B cell (primary cell): ENCODE data around the gene GRM8. TPM values are rescaled to one million over a fixed set of nuclear protein-coding genes. Genes with fewer than 3 reads are reported as not detected.

Source experiments
- ATAC-seq: fragments of 200-7000 bp; cut with Tn5 transposase; one replicate; pipeline ENCODE4 v1.10.0; 2021; ENCODE audit warnings: low read depth, mild to moderate bottlenecking, moderate number of reproducible peaks, moderate library complexity
- CTCF ChIA-PET: fragments of 350-600 bp; sonication (Branson Sonifier 250); formaldehyde crosslinking; loops from one replicate; lab custom pipeline; 2021; ENCODE audit warnings: antibody characterized with exemption, inconsistent platforms; lab: Charles Lee
- POLR2A ChIA-PET: fragments of 350-600 bp; sonication (Branson Sonifier 250); formaldehyde crosslinking; loops from one replicate; lab custom pipeline; 2021; ENCODE audit warnings: antibody characterized with exemption; lab: Charles Lee
- DNase-seq: peaks from one replicate; pipeline ENCODE4 v3.0.0; 2013
- H2AFZ ChIP-seq: 2 replicates; pipeline ENCODE4 v1.6.1; 2012; ENCODE audit warnings: mild to moderate bottlenecking, low read depth, low read length; ENCODE audit not compliant: insufficient read depth, poor library complexity, severe bottlenecking
- H3K27ac ChIP-seq, 2 donors: 1 replicate in 1 of 2; 2 replicates in 1 of 2; pipeline ENCODE4 v1.5.1; 2012 to 2013; ENCODE audit warnings: low read length in 2 of 2, mild to moderate bottlenecking in 2 of 2, moderate library complexity in 1 of 2
- H3K27me3 ChIP-seq, 4 experiments: fragments of 200-600 bp in 1 of 4; sonication (generic) in 1 of 4; replicated peaks in 1 of 4; 1 replicate in 2 of 4; 2 replicates in 2 of 4; pipeline versions ENCODE4 v1.6.1 to v1.7.0; 2013 to 2016; ENCODE audit warnings: low read length in 3 of 4, mild to moderate bottlenecking in 2 of 4, mixed read lengths in 1 of 4, moderate library complexity in 1 of 4; ENCODE audit not compliant: insufficient read depth in 4 of 4, control insufficient read depth in 3 of 4; ENCODE audit errors: control extremely low read depth in 1 of 4
- H3K36me3 ChIP-seq, 2 experiments: replicated peaks in 1 of 2; 1 replicate in 1 of 2; 2 replicates in 1 of 2; pipeline versions ENCODE4 v1.6.1 to v1.7.1; 2013; ENCODE audit warnings: low read length in 1 of 2; ENCODE audit not compliant: insufficient read depth in 2 of 2, control insufficient read depth in 1 of 2; ENCODE audit errors: control extremely low read depth in 1 of 2, extremely low read depth in 1 of 2
- H3K4me1 ChIP-seq, 2 donors: fragments of 200-600 bp in 1 of 2; sonication (generic) in 1 of 2; 1 replicate in 1 of 2; 2 replicates in 1 of 2; pipeline versions ENCODE4 v1.5.1 to v1.6.1; 2013 to 2017; ENCODE audit warnings: low read length in 2 of 2; ENCODE audit not compliant: control insufficient read depth in 2 of 2, insufficient read depth in 2 of 2
- H3K4me2 ChIP-seq: replicated peaks from 2 replicates; pipeline ENCODE3; 2012; ENCODE audit warnings: mild to moderate bottlenecking, low read depth, low read length; ENCODE audit not compliant: poor library complexity, severe bottlenecking
- H3K4me3 ChIP-seq, 5 experiments: fragments of 200-600 bp in 1 of 5; sonication (generic) in 1 of 5; 1 replicate in 3 of 5; 2 replicates in 2 of 5; pipeline versions ENCODE4 v1.5.1 to v1.7.0; 2011 to 2016; ENCODE audit warnings: low read length in 4 of 5, mild to moderate bottlenecking in 4 of 5, low read depth in 2 of 5, control low read depth in 1 of 5, moderate library complexity in 1 of 5; ENCODE audit not compliant: insufficient read depth in 1 of 5; ENCODE audit errors: control extremely low read depth in 1 of 5, extremely low read depth in 1 of 5
- H3K79me2 ChIP-seq: fragments of 200-600 bp; sonication (generic); one replicate; pipeline ENCODE4 v1.6.0; 2016; ENCODE audit warnings: low read length; ENCODE audit not compliant: control insufficient read depth, insufficient read depth
- H3K9ac ChIP-seq: fragments of 200-600 bp; sonication (generic); 2 replicates; pipeline ENCODE4 v1.6.1; 2017; ENCODE audit warnings: mild to moderate bottlenecking, low read length, moderate library complexity
- H3K9me3 ChIP-seq, 3 donors: one replicate each; pipeline versions ENCODE4 v1.6.1 to v1.7.1; 2013; ENCODE audit warnings: low read length in 2 of 3; ENCODE audit not compliant: control insufficient read depth in 2 of 3, insufficient read depth in 1 of 3; ENCODE audit errors: control extremely low read depth in 1 of 3
- H4K20me1 ChIP-seq: 2 replicates; pipeline ENCODE4 v1.6.0; 2012; ENCODE audit warnings: mild to moderate bottlenecking, low read length; ENCODE audit not compliant: insufficient read depth, control insufficient read depth, poor library complexity, severe bottlenecking
- H3K27ac Mint-ChIP-seq: one replicate; pipeline ENCODE4 v1.8.0; 2021; ENCODE audit warnings: mixed read lengths
- H3K27me3 Mint-ChIP-seq: one replicate; pipeline ENCODE4 v1.8.0; 2021; ENCODE audit warnings: mixed read lengths
- H3K4me1 Mint-ChIP-seq: one replicate; pipeline ENCODE4 v1.8.0; 2021; ENCODE audit warnings: mixed read lengths
- H3K4me3 Mint-ChIP-seq: one replicate; pipeline ENCODE4 v1.8.0; 2021; ENCODE audit warnings: mixed read lengths
- H3K9me3 Mint-ChIP-seq: one replicate; pipeline ENCODE4 v1.8.0; 2022; ENCODE audit warnings: mixed read lengths; ENCODE audit not compliant: insufficient read depth
- CTCF ChIP-seq: fragments of 200-600 bp; IDR thresholded peaks from one replicate; pipeline ENCODE4 v1.8.0; 2022; ENCODE audit warnings: antibody characterized with exemption, mild to moderate bottlenecking
- EZH2 ChIP-seq: IDR thresholded peaks from 2 replicates; pipeline ENCODE4 v1.6.1; 2012; ENCODE audit warnings: borderline replicate concordance, low read depth, mild to moderate bottlenecking, moderate library complexity, low read length; ENCODE audit not compliant: insufficient read depth, poor library complexity, severe bottlenecking
- WGBS: methylation state at CpG from one replicate; pipeline ENCODE4 v1.1.5; 2013; ENCODE audit warnings: missing lambda C conversion rate; ENCODE audit not compliant: insufficient coverage; 5-methylcytosine and 5-hydroxymethylcytosine counted together
- intact Hi-C: fragments of 100-400 bp; cut with micrococcal nuclease; formaldehyde crosslinking; loops from one replicate; pipeline ENCODE4 v1.10.0; 2022
- polyA plus RNA-seq: library from polyadenylated mRNA; depleted of rRNA; stranded (reverse); fragments of >200 nt; gene quantifications from 2 replicates; pipeline ENCODE4 v1.2.3, GENCODE V29; 2012
- total RNA-seq, 2 donors: library from RNA; stranded (reverse); fragments of 120-200 nt in 1 of 2; gene quantifications; 1 replicate in 1 of 2; 2 replicates in 1 of 2; pipeline versions ENCODE4 v1.2.3 to v1.2.4, GENCODE V29; 2013 to 2022

GRM8 gene
- total and polyA plus RNA-seq, 2 donors (not counting 1 experiment from before 2014, with no cell fraction given), result not detected

- H3K9me3 ChIP-seq, result peaks cover 0 to 8% (median 0%) of the 10 kb centered on the region in 3 donors
- no peak overlapping the region for H2AFZ ChIP-seq
- H4K20me1 ChIP-seq, result no peaks in the 10 kb centered on the region
- no peak overlapping the region for H3K9ac ChIP-seq
- no peaks in the 10 kb centered on the region for H3K36me3 ChIP-seq
- CTCF ChIA-PET, result no interaction called here
- POLR2A ChIA-PET, result no interaction called here
- peaks cover 2% of the 10 kb centered on the region for H3K9me3 Mint-ChIP-seq
- ATAC-seq, result no peak
- 78% methylated on average over 2 of the region's 2 CpGs for WGBS
- no peaks in the 10 kb centered on the region for H3K4me1 ChIP-seq
- H3K4me3 Mint-ChIP-seq, result no peak overlapping the region
- no peak overlapping the region for H3K27ac Mint-ChIP-seq
- TF ChIP-seq EZH2 (no peak), CTCF (no peak)
- DNase-seq, result no peak
- H3K4me2 ChIP-seq, result no peak overlapping the region
- H3K27me3 ChIP-seq, result no peaks in the 10 kb centered on the region
- peaks cover 5% of the 10 kb centered on the region for H3K27me3 Mint-ChIP-seq
- no peak overlapping the region for H3K4me3 ChIP-seq
- H3K27ac ChIP-seq, result no peak overlapping the region
- H3K4me1 Mint-ChIP-seq, result no peaks in the 10 kb centered on the region
- intact Hi-C loops, result no loop called here
- H3K79me2 ChIP-seq, result no peaks in the 10 kb centered on the region
Observed at GRCh38 chr7:126993626-126994213, 259.0 kb downstream of the GRM8 start.

- no peak for DNase-seq
- TF ChIP-seq CTCF (no peak), EZH2 (no peak)
- Mint-ChIP-seq H3K9me3 (no peaks in the 10 kb centered on the region), H3K27ac (no peak overlapping the region), H3K4me1 (no peaks in the 10 kb centered on the region), H3K4me3 (no peak overlapping the region), H3K27me3 (peaks cover 5% of the 10 kb centered on the region)
- no peaks in the 10 kb centered on the region for H3K36me3 ChIP-seq
- intact Hi-C loops, result no loop called here
- no peak overlapping the region for H3K4me2 ChIP-seq
- ChIA-PET CTCF (no interaction called here), POLR2A (no interaction called here)
- no peak overlapping the region for H2AFZ ChIP-seq
- peaks cover 0 to 5% (median 0%) of the 10 kb centered on the region in 3 donors for H3K9me3 ChIP-seq
- H3K27me3 ChIP-seq, result no peaks in the 10 kb centered on the region
- WGBS, result 94% methylated on average over 3 of the region's 4 CpGs
- no peak overlapping the region for H3K9ac ChIP-seq
- H3K4me1 ChIP-seq, result no peaks in the 10 kb centered on the region
- no peak for ATAC-seq
- H3K79me2 ChIP-seq, result no peaks in the 10 kb centered on the region
- no peak overlapping the region for H3K4me3 ChIP-seq
- H3K27ac ChIP-seq, result no peak overlapping the region
- H4K20me1 ChIP-seq, result no peaks in the 10 kb centered on the region
Observed at GRCh38 chr7:126988022-126988421, 264.7 kb downstream of the GRM8 start.
